OCI-LY1 (cell line): Measurements from ENCODE around the gene CDC6.

Source experiments
- H2AFZ ChIP-seq: fragments of 200-600 bp; sonication (generic), shearing (Covaris generic); 2 replicates; pipeline ENCODE4 v1.6.0; 2014; ENCODE audit warnings: antibody characterized with exemption, mild to moderate bottlenecking, low read length
- H3F3A ChIP-seq: fragments of 200-600 bp; sonication (generic), shearing (Covaris generic); 2 replicates; pipeline ENCODE4 v1.6.0; 2014; ENCODE audit warnings: mild to moderate bottlenecking, antibody characterized with exemption, low read length, moderate library complexity; ENCODE audit not compliant: insufficient read depth
- H3K27ac ChIP-seq: fragments of 200-600 bp; sonication (generic); 2 replicates; pipeline ENCODE4 v1.5.1; 2014; ENCODE audit warnings: low read length, mixed run types, mild to moderate bottlenecking, low read depth; ENCODE audit not compliant: poor library complexity, severe bottlenecking
- H3K27me3 ChIP-seq: fragments of 200-600 bp; sonication (generic); 2 replicates; pipeline ENCODE4 v1.6.0; 2014; ENCODE audit warnings: antibody characterized with exemption, mild to moderate bottlenecking, low read length, moderate library complexity; ENCODE audit not compliant: insufficient read depth
- H3K36me3 ChIP-seq: fragments of 200-600 bp; sonication (generic); 2 replicates; pipeline ENCODE4 v1.6.1; 2014; ENCODE audit warnings: mild to moderate bottlenecking, antibody characterized with exemption, low read length, moderate library complexity, mixed read lengths; ENCODE audit not compliant: insufficient read depth
- H3K4me1 ChIP-seq: fragments of 200-600 bp; sonication (generic); 2 replicates; pipeline ENCODE4 v1.5.1; 2014; ENCODE audit warnings: mild to moderate bottlenecking, low read length, moderate library complexity; ENCODE audit not compliant: insufficient read depth, severe bottlenecking
- H3K4me2 ChIP-seq: fragments of 200-600 bp; sonication (generic), shearing (Covaris generic); 2 replicates; pipeline ENCODE4 v1.6.1; 2014; ENCODE audit warnings: low read length
- H3K4me3 ChIP-seq: fragments of 200-600 bp; sonication (generic); 2 replicates; pipeline ENCODE4 v1.5.1; 2014; ENCODE audit warnings: low read length, low read depth, mild to moderate bottlenecking, mixed read lengths; ENCODE audit not compliant: poor library complexity, severe bottlenecking
- H3K79me2 ChIP-seq: fragments of 200-600 bp; shearing (Covaris generic); 2 replicates; pipeline ENCODE4 v1.6.1; 2016; ENCODE audit warnings: mixed run types, low read length, mixed read lengths; ENCODE audit not compliant: insufficient read depth
- H3K9ac ChIP-seq: fragments of 200-600 bp; sonication (generic), shearing (Covaris generic); 2 replicates; pipeline ENCODE4 v1.6.1; 2014; ENCODE audit warnings: mild to moderate bottlenecking, low read length, mixed read lengths
- H3K9me2 ChIP-seq: fragments of 200-600 bp; sonication (generic), shearing (Covaris generic); 2 replicates; pipeline ENCODE4 v1.6.1; 2014; ENCODE audit warnings: low read depth, mild to moderate bottlenecking, low read length, mixed read lengths
- H3K9me3 ChIP-seq: fragments of 200-600 bp; shearing (Covaris generic); 2 replicates; pipeline ENCODE4 v1.6.1; 2014; ENCODE audit warnings: low read length, mixed read lengths
- H4K20me1 ChIP-seq: fragments of 200-600 bp; sonication (generic), shearing (Covaris generic); 2 replicates; pipeline ENCODE4 v1.6.0; 2016; ENCODE audit warnings: mild to moderate bottlenecking, low read length; ENCODE audit not compliant: insufficient read depth
- EZH2 ChIP-seq: fragments of 200-600 bp; sonication (generic), shearing (Covaris generic); IDR thresholded peaks from 2 replicates; pipeline ENCODE4 v1.8.0; 2017; ENCODE audit warnings: borderline replicate concordance, mixed run types, mild to moderate bottlenecking, antibody characterized with exemption, low read length, moderate library complexity, mixed read lengths
- TF ChIP-seq, protein P1 (sequence below): fragments of 200-600 bp; sonication (generic), shearing (Covaris generic); IDR thresholded peaks from 2 replicates; pipeline ENCODE4 v1.5.1; 2017; ENCODE audit warnings: mild to moderate bottlenecking, antibody characterized with exemption, low read length, moderate library complexity, mixed read lengths

CDC6 gene

DNA sequence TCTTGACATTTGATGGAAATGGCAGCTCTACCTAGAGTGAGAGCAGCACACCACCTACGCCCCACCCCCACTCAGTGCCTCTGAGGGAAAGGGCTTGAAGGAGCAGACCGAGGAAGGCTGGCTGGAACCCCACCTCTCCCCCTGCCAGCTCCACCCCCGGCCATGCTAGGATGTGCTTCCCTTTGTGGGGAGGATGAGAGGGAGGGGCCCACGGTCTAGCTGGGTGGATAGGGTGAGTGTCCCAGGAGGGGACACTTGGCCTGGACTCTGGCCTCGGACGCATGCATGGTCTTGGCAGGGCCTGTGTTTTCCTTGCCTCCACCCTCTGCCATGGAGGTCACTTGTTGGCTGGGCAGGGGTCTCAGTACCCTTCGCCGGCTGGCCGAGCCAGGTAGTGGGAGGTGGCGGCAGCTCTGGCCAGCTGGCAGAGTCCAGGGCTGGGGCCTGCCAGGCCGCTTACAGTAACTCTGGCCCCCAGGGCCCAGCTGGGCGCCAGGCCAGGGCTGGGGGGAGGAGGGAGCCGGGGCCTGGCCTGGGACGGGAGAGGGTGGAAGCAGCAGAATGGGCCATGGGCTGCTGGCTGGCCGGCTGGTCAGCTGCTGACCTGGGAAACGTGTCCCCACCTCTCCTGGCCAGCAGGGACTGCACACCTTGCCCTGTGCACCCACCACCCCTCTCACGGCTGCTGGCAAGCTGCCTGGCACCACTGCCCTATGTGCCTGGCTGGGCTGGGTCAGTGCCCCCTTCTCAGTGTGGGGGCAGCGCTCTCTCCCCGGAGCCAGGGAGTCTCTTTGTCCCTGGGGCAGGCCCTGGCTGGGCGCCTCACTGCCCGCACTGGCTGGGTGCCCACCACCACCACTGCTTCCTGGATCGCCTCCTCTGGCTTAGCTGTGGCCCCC, 44.3 kb downstream of the CDC6 start:
- Histone ChIP-seq H4K20me1 (no peaks in the 10 kb centered on the region), H3K36me3 (no peaks in the 10 kb centered on the region; the same call in 1 of the 2 replicates), H3K4me3 (no peak overlapping the region), H2AFZ (no peak overlapping the region), H3K9ac (no peak overlapping the region), H3K27me3 (peaks cover 3% of the 10 kb centered on the region; the same call in 1 of the 2 replicates), H3K4me2 (no peak overlapping the region), H3K9me2 (no peaks in the 10 kb centered on the region), H3K4me1 (no peaks in the 10 kb centered on the region), H3F3A (no peaks in the 10 kb centered on the region), H3K27ac (no peak overlapping the region), H3K79me2 (no peaks in the 10 kb centered on the region), H3K9me3 (no peaks in the 10 kb centered on the region)
- TF ChIP-seq, protein P1, sequence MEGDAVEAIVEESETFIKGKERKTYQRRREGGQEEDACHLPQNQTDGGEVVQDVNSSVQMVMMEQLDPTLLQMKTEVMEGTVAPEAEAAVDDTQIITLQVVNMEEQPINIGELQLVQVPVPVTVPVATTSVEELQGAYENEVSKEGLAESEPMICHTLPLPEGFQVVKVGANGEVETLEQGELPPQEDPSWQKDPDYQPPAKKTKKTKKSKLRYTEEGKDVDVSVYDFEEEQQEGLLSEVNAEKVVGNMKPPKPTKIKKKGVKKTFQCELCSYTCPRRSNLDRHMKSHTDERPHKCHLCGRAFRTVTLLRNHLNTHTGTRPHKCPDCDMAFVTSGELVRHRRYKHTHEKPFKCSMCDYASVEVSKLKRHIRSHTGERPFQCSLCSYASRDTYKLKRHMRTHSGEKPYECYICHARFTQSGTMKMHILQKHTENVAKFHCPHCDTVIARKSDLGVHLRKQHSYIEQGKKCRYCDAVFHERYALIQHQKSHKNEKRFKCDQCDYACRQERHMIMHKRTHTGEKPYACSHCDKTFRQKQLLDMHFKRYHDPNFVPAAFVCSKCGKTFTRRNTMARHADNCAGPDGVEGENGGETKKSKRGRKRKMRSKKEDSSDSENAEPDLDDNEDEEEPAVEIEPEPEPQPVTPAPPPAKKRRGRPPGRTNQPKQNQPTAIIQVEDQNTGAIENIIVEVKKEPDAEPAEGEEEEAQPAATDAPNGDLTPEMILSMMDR = no peak
- TF ChIP-seq EZH2 = no peak

GRCh38 chr17:40333781-40334448, 46.2 kb downstream of the CDC6 start:
- Histone ChIP-seq H2AFZ (no peak overlapping the region), H3K27me3 (no peaks in the 10 kb centered on the region), H3K4me3 (no peak overlapping the region), H3K9me2 (no peaks in the 10 kb centered on the region), H3F3A (no peaks in the 10 kb centered on the region), H4K20me1 (no peaks in the 10 kb centered on the region), H3K4me1 (no peaks in the 10 kb centered on the region), H3K36me3 (no peaks in the 10 kb centered on the region; the same call in 1 of the 2 replicates), H3K9ac (no peak overlapping the region), H3K9me3 (no peaks in the 10 kb centered on the region), H3K27ac (no peak overlapping the region), H3K4me2 (no peak overlapping the region), H3K79me2 (no peaks in the 10 kb centered on the region)
- TF ChIP-seq EZH2 = no peak
- TF ChIP-seq, protein P1 = no peak

DNA sequence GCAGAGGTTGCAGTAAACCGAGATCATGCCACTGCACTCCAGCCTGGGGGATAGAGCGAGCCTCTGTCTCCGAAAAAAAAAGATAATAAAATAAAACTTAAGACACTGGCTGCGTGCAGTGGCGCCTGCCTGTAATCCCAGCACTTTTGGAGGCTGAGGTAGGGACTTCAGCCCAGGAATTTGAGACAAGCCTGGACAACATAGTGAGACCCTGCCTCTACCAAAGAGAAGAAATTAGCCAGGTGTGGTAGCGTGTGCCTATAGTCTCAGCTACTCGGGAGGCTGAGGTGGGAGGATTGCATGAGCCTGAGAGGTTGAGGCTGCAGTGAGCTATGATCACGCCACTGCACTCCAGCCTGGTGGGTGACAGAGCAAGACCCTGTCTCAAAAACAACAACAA, 47.9 kb downstream of the CDC6 start:
- 0 out of 2 replicates have a peak, but pooled peaks cover 2% of the 10 kb centered on the region for H3F3A ChIP-seq
- TF ChIP-seq, protein P1 = no peak
- TF ChIP-seq EZH2 = no peak

More for the DNA sequence above, 47.9 kb downstream of the CDC6 start:
- Histone ChIP-seq H3K9me3 (no peaks in the 10 kb centered on the region), H3K27ac (no peak overlapping the region), H3K27me3 (no peaks in the 10 kb centered on the region), H3K36me3 (no peaks in the 10 kb centered on the region; the same call in 1 of the 2 replicates), H3K9me2 (no peaks in the 10 kb centered on the region), H3K79me2 (no peaks in the 10 kb centered on the region), H3K4me2 (no peak overlapping the region), H3K4me3 (no peak overlapping the region), H2AFZ (no peak overlapping the region), H3K4me1 (peaks cover under 1% of the 10 kb centered on the region), H3K9ac (no peak overlapping the region), H4K20me1 (no peaks in the 10 kb centered on the region)
